Stimulated activated CD4-positive, alpha-beta T cell treated with anti-CD3 and anti-CD28 coated beads, Interleukin-4, amount 100 ng/mL, for 24 hours (primary cell): ENCODE results near the gene NCOR2.

ENCODE experiments used
- DNase-seq: peaks from one replicate; pipeline ENCODE4 v3.0.0-alpha.2; 2020

The NCOR2 gene

GRCh38 chr12:124520265-124520701, 47.1 kb downstream of the NCOR2 start:
- no peak for DNase-seq

GRCh38 chr12:124519746-124520145, 47.7 kb downstream of the NCOR2 start:
- no peak for DNase-seq

- DNase-seq = no peak
Measured at GRCh38 chr12:124518051-124518932, 49.1 kb downstream of the NCOR2 start.
